Adrenal gland (tissue), 12 donors: Measurements from ENCODE around the gene JAML. TPM values are rescaled to one million over a fixed set of nuclear protein-coding genes. Genes with fewer than 3 reads are reported as not detected.

Experiments used
- DNase-seq, 7 donors: peaks; one replicate each; pipeline ENCODE4 v3.0.0-alpha.2; 2019 to 2020
- H3K27ac ChIP-seq, 5 donors: fragments of 200-600 bp; sonication (generic) in 4 of 5; 1 replicate in 3 of 5; 2 replicates in 2 of 5; pipeline versions ENCODE4 v1.5.1 to v1.8.0; 2016 to 2020; ENCODE audit warnings: mild to moderate bottlenecking in 1 of 5
- H3K27me3 ChIP-seq: fragments of 200-600 bp; 2 replicates; pipeline ENCODE4 v1.8.0; 2021
- H3K36me3 ChIP-seq, 2 donors: fragments of 200-600 bp; replicated peaks in 1 of 2; 1 replicate in 1 of 2; 2 replicates in 1 of 2; pipeline versions ENCODE4 v1.5.1 to v1.8.0; 2018 to 2022
- H3K4me1 ChIP-seq, 2 donors: fragments of 200-600 bp; replicated peaks in 1 of 2; 1 replicate in 1 of 2; 2 replicates in 1 of 2; pipeline versions ENCODE4 v1.5.1 to v1.8.0; 2018 to 2021
- H3K4me3 ChIP-seq, 4 donors: fragments of 200-600 bp; sonication (generic) in 3 of 4; one replicate each; pipeline ENCODE4 v1.5.1; 2016 to 2018
- H3K9me3 ChIP-seq, 3 donors: fragments of 200-600 bp; sonication (generic) in 1 of 3; replicated peaks in 1 of 3; 1 replicate in 2 of 3; 2 replicates in 1 of 3; pipeline versions ENCODE4 v1.5.1 to v1.8.0; 2016 to 2021
- POLR2A ChIP-seq, 2 donors: fragments of 450-650 bp; IDR thresholded peaks; one replicate each; pipeline ENCODE4 v1.6.1; 2017; ENCODE audit warnings: antibody characterized with exemption in 2 of 2, mild to moderate bottlenecking in 2 of 2, moderate library complexity in 1 of 2
- WGBS, 4 donors: extraction: QIAGEN DNeasy Blood & Tissue Kit in 2 of 4; methylation state at CpG; one replicate each; pipeline versions ENCODE4 v1.1.5 to v1.1.7; 2013 to 2017; 5-methylcytosine and 5-hydroxymethylcytosine counted together
- intact Hi-C, 2 donors: fragments of 100-400 bp; cut with DNase I; formaldehyde crosslinking; loops; one replicate each; pipeline versions ENCODE4 v1.14.1 to v1.15.0; 2022 to 2023
- polyA plus RNA-seq, 3 donors: library from polyadenylated mRNA; stranded (reverse); fragments of 200-250 nt in 2 of 3; fragments of 350-450 nt in 1 of 3; fragmentation: Illumina TruSeq in 1 of 3; extraction: RNeasy Lipid Tissue Mini Kit (QIAGEN cat#74804) in 1 of 3; gene quantifications; one replicate each; pipeline ENCODE4 v1.2.3, GENCODE V29; 2013 to 2014
- total RNA-seq, 9 donors: library from RNA; depleted of rRNA in 4 of 9; stranded (reverse); fragments of >200 nt in 4 of 9; fragments of 120-200 nt in 1 of 9; fragmentation: NEBNext Ultra II Directional in 1 of 9; extraction: Animal tissue kit (Norgen Biotek cat#: 25700) in 1 of 9; gene quantifications; one replicate each; pipeline versions ENCODE4 v1.1.0 to v1.2.4, GENCODE V29; 2013 to 2023
- TF ChIP-seq, protein P1 (sequence below), 6 experiments: fragments of 450-650 bp in 4 of 6; fragments of 200-600 bp in 2 of 6; sonication (generic) in 1 of 6; IDR thresholded peaks; 1 replicate in 5 of 6; 2 replicates in 1 of 6; pipeline versions ENCODE4 v1.5.1 to v1.8.0; 2016 to 2021; ENCODE audit warnings: antibody characterized with exemption in 6 of 6, mild to moderate bottlenecking in 2 of 6, moderate library complexity in 1 of 6
- donor health status: healthy with polysubstance abuse.
- donor health status: Bipolar disorder and iron deficiency.
- donor health status: DM: yes; HTN: yes; CAD: no.
- donor health status: DM: no; HTN: no; CAD: no.
- donor health status: DM: no; HTN: no; CAD: no.
- donor health status: DM: yes; HTN: yes; CAD: no.

Gene JAML
- total and polyA plus RNA-seq, 12 donors, result 1.8 to 13.9 (median 4.5) TPM

DNA sequence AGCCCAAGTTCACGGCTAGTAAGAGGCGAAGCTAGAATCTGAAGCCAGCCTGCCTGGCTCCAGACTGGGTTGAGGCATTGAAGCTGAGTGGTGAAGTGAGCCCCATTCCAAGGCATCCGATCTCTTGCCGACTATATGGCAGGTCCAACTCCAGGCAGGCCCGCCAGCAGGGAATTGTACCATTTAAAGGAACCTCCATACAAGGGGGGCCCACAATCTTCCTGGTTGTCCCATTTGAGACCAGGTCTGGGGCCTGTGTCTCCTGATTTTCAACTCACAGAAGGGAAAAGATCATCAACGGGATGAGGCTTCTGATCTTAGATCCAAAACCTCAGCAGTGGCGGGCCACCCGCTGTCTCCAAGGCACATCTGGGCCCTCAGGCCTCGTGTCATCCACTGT, 52.5 kb downstream of the JAML start:
- Histone ChIP-seq H3K9me3 (no peaks in the 10 kb centered on the region), H3K27me3 (peaks cover 6% of the 10 kb centered on the region), H3K36me3 (no peaks in the 10 kb centered on the region), H3K4me3 (no peak overlapping the region), H3K4me1 (peaks cover 0 to 9% of the 10 kb centered on the region in 2 donors), H3K27ac (no peak overlapping the region)
- TF ChIP-seq, protein P1, sequence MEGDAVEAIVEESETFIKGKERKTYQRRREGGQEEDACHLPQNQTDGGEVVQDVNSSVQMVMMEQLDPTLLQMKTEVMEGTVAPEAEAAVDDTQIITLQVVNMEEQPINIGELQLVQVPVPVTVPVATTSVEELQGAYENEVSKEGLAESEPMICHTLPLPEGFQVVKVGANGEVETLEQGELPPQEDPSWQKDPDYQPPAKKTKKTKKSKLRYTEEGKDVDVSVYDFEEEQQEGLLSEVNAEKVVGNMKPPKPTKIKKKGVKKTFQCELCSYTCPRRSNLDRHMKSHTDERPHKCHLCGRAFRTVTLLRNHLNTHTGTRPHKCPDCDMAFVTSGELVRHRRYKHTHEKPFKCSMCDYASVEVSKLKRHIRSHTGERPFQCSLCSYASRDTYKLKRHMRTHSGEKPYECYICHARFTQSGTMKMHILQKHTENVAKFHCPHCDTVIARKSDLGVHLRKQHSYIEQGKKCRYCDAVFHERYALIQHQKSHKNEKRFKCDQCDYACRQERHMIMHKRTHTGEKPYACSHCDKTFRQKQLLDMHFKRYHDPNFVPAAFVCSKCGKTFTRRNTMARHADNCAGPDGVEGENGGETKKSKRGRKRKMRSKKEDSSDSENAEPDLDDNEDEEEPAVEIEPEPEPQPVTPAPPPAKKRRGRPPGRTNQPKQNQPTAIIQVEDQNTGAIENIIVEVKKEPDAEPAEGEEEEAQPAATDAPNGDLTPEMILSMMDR (IDR thresholded peaks at IDR 0.05), result no peak
- TF ChIP-seq POLR2A (IDR thresholded peaks at IDR 0.05), result no peak
- intact Hi-C loops, result no loop called here
- no peak for DNase-seq
- WGBS, 4 donors, result 80 to 86% (median 83%) methylated on average over 8 to 9 of the region's 9 CpGs

DNA sequence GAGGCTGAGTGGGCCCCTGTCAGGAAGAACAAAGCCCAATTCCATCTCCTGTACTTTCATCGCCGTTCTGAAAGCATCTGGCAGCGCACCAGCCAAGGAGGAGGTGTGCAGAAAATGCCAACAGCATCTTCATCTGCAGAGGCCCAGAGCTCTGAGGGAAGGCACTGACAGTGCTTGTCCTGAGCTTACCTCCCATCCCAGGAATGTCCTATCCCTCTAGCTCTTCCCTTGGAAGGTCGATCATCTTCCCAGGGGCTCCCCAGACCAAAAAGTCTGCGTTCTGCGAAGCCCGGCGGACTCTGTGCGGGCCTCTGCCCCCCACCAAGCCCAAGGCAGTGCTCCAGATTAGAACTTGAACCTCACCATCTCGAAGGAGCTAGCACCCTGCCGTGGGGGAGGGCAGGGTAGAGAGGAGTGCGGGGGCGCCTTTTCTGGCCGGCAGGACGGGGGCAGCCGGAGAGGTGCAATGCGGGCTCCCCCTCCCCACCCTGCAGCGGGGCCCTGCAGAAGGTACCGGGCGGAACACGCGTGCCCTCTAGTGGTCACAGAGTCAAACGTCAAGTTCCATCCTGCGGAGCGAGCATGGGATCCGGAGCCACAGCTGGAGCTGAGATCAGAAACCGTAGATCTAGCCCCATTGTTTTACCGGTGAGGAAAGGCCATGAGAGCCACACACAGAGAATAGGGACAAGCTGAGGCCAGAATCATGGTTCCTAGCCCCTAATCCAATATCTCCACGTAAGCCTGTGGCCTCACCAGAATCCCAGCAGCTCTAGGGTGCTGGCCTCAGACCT, 53.3 kb downstream of the JAML start:
- Histone ChIP-seq H3K36me3 (no peaks in the 10 kb centered on the region), H3K27ac (no peak overlapping the region), H3K4me1 (peaks cover 0 to 9% of the 10 kb centered on the region in 2 donors), H3K4me3 (no peak overlapping the region), H3K27me3 (peaks cover 6% of the 10 kb centered on the region), H3K9me3 (no peaks in the 10 kb centered on the region)
- WGBS, 4 donors, result 4 to 20% (median 8%) methylated on average over 5 to 29 of the region's 29 CpGs
- peak; percentile 50 to 79 (median 70) for DNase-seq
- TF ChIP-seq, protein P1 (IDR thresholded peaks at IDR 0.05), result peak; percentile 71 to 89 (median 81)
- no peak for TF ChIP-seq POLR2A (IDR thresholded peaks at IDR 0.05)
- intact Hi-C loops, result no loop called here

DNA sequence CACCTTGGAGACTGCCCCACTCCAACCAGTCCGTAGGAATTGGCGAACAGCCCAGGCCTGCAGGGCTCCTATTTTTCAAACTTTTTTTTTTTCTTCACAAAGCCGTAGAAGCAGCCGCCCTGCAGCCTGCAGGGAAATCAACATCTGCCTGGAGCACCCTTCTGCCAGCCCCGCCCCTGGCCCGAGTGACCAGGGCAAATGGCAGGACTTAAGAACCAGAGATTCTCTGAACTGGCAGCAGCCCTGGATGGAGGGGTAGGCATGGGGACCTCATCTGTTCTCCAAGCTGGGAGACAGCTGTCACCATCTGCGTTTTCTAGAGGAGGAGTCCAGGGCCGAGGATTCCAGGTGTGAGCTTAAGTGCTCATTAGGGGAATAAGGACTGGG, 53.9 kb downstream of the JAML start:
- intact Hi-C loops, result no loop called here
- Histone ChIP-seq H3K27me3 (peaks cover 6% of the 10 kb centered on the region), H3K9me3 (no peaks in the 10 kb centered on the region), H3K36me3 (no peaks in the 10 kb centered on the region), H3K4me1 (peaks cover 0 to 9% of the 10 kb centered on the region in 2 donors), H3K4me3 (no peak overlapping the region), H3K27ac (no peak overlapping the region)
- WGBS, 4 donors, result 52 to 60% (median 55%) methylated on average over 8 of the region's 8 CpGs
- TF ChIP-seq, protein P1 (IDR thresholded peaks at IDR 0.05), result no peak
- no peak for TF ChIP-seq POLR2A (IDR thresholded peaks at IDR 0.05)
- no peak for DNase-seq

DNA sequence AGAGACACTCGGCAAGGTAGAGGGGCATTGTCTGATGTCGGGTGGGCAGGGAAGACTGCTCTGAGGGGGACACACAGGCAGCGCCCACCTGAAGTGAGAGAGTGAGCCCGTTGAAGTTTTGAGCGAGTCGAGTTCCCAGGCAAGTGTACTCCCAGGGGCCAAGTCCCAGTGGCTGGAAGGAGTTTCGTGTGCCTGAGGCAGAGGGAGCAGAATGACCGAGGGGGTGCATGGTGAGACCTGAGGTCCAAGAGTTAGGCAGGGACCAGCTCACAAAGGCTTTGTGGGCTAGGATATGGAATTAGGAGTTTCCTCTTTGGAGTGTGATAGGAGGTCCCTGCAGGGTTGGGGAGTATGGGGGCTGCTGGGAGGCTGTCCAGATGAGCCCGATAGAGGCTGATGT, 54.6 kb downstream of the JAML start:
- H3K27ac ChIP-seq, result no peak overlapping the region
- H3K36me3 ChIP-seq, result no peaks in the 10 kb centered on the region
- no peak overlapping the region for H3K4me3 ChIP-seq
- no peak for TF ChIP-seq POLR2A (IDR thresholded peaks at IDR 0.05)
- TF ChIP-seq, protein P1 (IDR thresholded peaks at IDR 0.05), result no peak
- intact Hi-C loops, result no loop called here
- peaks cover 6% of the 10 kb centered on the region for H3K27me3 ChIP-seq
- 71 to 81% (median 76%) methylated on average over 9 of the region's 9 CpGs for WGBS, 4 donors
- H3K9me3 ChIP-seq, result no peaks in the 10 kb centered on the region
- no peak for DNase-seq
- H3K4me1 ChIP-seq, result peaks cover 0 to 9% of the 10 kb centered on the region in 2 donors
